Endometrial microvascular endothelial cells (primary cell): ENCODE measurements around the gene SPAG9. TPM values are rescaled to one million over a fixed set of nuclear protein-coding genes. Genes with fewer than 3 reads are reported as not detected.

Source experiments
- in situ Hi-C: cut with HindIII; loops from 2 replicates; pipeline ENCODE4 v1.10.0; 2017; ENCODE audit warnings: low sequenced_read_pairs, low pct_unique_long_range_greater_than_20kb; ENCODE audit errors: inconsistent ontology term
- total RNA-seq: library from RNA; depleted of rRNA; stranded (reverse); fragments of >200 nt; gene quantifications from one replicate; pipeline ENCODE4 v1.2.3, GENCODE V29; 2015; ENCODE audit errors: inconsistent ontology term

SPAG9 gene
- total RNA-seq, 1 donor from 2014 or later: 41.1 TPM

DNA sequence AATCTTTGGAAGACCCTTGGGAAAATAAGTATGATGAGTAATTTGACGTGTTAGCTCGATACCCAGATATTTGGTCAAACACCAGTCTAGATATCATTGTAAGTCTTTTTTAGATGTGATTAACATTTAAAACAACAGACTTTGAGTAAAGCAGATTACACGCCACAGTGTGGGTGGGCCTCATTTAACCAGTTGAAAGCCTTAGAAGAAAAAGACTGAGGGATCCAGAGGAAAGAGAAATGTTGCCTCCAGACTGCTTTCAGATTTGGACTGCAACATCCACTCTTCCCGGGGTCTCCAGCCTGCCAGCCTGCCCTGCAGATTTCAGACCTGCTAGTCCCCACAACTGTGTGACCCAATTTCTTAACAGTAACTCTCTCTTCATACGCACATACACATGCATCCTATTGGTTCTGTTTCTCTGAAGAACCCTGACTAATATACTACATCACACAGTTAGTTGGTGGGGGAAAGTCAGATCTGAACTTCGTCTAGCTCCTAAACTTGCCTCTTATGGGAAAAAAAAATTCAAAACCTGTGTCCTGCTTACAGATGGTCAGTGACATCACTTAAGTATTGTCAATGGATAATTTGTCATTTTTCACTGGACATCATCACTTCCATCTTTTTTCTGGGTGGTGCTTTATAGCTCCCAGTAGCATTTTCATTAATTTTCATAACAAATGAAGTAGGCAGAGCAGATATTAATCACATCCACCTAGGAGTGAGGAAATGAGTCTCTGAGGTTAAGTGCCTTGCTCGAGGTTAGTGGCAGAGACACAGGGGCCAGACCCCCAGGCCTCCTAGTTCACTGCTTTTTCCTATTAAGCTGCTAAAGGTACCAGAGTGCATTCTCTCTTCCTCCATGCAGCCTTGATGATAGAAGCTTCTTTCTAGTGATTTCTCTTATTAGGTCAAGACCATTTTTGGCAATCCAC is 146.8 kb downstream of the SPAG9 start:
- in situ Hi-C loops: no loop called here

DNA sequence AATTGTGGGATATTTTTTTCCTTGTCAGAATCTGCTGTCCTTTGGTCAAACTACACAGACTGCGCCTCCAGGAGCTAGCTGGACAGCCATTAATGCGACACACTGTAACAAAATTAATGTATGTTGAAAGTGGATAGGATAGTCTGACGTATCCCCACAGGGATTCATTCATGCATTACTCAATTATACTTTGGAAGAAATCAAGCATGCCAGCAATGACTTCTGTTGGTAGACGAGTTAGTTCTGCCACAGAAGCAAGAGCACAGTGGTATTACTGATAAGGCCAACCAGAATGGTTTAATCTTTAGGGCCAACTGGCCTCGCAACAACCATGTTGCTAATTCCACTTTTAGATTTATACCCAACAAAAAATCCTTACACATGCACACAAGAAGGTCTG is 148.1 kb downstream of the SPAG9 start:
- in situ Hi-C loops: no loop called here

DNA sequence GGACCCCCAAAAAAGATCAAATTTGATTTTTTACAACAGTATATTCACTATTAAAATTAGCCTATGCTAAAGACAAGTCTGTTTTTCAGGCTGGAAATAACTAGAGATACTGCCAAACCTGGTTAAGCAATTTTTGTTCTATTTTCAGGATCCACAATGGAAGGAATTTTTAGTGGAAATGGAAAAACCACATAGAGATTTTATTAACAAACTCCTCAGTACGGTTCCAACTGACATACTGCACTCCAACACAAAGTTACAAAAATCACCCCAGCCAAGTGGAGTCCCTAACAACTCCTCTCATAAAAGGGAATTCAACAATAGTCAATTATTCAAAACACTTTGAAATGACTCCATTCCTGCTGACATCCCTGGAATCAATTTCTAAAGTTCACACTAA is 152.9 kb downstream of the SPAG9 start:
- in situ Hi-C loops: no loop called here

DNA sequence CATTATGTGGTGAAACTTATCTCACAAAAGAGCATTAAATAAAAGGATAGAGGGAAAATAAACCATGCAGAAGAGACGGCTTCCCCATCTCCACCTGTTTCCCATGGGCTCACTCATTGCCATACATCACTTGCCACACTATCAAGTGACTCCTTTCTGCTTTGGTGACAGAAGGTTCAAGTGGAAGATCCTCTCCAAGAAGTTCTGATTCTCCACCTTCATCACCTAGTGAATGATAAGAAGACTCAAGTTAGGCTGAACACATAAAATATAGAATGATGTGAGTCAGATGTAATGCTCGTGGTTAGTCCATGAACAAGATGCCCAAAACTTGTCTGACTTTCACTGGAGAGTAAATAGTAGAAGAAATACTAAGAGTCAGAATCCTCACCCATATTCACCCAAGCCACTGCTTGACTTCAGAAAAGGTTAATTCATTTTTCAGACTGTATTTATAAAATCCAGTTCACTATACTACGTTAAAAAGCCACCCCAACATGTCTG is 154.5 kb downstream of the SPAG9 start:
- in situ Hi-C loops: no loop called here

DNA sequence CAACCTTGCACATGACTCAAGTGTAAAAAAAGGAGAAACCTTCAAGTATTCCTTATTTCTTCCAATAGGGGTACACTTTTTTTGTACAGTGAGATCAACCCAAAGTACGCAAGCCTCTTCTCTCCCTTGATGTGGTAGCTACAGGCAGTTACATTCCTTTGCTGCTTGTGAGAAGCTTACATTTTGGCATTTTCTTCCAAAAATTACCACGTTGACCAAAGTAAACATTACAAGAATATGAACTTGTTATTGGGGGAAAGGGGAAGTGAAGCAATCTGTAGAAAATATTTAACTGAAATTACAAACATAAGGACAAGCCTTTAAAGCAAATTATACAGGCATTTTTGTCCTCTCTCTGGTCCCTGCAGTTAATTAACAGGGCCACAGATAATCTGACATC is 157.5 kb downstream of the SPAG9 start:
- in situ Hi-C loops: no loop called here

DNA sequence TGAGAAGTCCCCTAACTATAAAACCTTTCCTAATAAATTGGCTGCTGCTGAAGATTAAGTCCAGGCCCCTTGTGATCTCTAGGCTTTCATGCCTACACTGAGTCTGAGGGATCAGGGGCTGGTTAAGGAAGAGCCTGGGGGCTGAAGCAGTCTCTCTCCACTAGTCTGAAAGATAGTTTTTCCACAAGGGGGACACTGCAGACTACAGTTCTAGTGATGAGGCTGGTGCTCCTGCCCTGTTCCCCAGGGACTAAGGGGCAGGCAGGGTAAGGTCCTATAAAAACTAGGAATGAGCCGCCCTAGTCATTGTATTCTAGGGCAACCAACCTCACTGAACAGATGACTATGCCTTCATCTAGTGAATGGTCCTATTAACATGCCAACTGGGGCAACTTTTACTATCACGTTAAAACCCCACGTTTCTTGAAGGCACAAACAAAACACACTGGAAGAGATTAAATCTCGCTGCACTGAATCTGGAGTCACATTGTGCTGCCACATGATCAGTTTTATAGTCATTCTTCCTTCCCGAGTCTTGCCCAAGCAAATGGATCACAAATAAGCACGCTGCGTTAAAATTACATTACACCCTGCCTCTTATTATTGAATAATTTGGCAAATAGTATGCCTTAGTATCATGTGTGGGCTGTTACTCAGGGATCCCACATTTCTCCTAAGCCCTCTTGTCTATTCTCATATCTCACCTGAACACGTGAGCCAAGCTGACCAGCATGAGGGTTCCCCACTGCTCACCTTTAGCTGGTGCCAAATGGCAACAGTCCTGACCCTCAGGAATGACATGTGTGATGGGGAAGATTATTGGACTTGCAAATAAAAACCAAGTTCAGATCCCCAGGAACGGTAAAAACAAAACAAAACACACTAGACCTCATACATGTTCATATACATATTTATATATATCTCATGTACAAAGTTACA is 159.1 kb downstream of the SPAG9 start:
- in situ Hi-C loops: no loop called here

DNA sequence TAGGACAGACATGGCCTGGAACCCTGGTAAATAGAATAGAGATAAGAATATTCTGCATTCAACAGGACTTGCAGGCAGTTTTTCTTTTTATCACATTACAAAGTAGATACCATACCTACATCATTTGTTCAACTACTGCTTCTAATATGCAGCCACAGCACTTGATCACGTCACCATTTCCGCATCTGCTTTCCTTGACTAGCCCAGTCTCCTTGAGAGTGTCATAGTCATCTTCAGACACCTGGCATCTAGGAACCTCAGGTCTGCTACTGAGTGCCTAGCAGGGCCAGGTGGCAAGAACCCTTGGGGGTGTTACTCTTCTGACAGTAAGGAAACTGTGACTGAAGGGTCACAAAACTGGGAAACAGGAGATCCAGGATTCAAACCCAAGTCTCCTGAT is 161.3 kb downstream of the SPAG9 start:
- in situ Hi-C loops: no loop called here

DNA sequence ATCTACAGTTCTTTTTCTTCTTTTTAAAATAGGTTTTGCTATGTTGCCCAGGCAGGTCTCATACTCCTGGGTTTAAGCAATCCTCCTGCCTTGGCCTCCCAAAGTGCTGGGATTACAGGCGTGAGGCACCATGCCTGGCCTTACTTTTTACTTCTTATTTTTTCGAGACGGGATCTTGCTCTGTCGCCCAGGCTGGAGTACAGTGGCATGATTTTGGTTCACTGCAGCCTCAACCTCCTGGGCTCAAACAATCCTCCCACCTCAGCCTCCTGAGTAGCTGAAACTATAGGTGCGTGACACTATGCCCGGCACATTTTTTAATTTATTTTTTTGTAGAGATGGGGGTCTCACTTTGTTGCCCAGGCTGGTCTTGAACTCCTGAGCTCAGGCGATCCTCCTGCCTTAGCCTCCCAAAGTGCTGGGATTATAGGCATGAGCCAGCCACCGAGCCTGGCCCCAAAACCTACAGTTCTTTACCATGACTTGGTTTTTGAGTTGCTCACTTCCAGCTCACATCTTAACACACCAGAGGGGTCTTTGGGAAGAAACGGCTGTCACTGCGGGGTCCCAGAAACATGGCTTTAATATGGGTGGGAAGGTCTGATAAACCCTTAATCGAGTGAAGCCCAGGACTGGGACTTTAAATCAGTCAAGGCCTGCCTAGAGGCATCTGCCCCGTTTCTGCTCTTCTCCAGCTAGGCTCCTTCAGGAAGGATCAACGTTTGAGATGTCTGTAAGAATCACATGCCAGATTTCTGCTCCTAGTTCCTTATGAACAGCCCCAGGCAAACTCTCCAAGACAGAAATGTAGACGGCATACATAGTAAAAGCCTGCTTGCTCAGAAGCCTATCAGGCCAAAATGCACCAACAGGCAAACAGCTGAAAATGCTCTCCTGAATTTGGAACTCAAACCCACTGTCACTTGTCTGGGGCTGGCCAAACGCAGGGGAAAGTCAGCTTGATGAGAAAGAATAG is 162.8 kb downstream of the SPAG9 start:
- in situ Hi-C loops: no loop called here

DNA sequence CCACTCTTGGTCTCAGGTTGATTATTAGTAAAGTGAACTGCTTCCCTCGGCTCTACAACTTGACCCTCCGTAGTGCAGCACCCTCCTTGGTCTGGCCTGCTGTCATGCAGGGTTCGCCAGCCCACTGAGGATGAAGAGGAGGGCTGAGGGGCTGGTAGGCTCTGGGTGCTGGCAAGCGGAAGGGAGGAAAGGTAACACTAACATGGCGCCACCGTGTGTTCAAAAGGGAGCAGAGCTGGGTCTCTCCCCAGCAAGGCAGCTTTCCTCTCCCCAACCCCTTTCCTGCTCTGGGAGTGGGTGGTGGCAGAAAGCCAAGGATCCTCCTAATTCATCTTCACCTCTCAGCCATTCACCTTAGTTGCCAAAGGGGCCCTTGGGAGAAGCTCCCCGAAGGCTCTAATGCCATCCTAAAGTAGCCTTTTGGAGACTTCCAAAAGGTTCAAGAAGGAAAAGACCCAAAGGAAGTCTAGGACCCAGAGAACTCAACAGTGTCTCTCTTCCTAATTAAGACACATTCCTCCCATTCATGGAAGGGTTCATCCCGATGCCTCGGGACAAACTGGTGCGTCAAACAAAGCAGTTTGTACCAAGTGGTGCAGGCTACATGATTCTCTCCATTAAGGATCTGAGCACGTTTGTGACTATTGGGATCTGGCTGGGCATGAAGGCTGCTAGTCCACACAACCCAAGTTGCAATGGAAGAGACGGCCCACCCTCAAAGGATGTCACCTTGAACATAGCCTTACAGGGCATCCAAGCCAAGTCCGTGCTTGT is 163.7 kb downstream of the SPAG9 start:
- in situ Hi-C loops: no loop called here

DNA sequence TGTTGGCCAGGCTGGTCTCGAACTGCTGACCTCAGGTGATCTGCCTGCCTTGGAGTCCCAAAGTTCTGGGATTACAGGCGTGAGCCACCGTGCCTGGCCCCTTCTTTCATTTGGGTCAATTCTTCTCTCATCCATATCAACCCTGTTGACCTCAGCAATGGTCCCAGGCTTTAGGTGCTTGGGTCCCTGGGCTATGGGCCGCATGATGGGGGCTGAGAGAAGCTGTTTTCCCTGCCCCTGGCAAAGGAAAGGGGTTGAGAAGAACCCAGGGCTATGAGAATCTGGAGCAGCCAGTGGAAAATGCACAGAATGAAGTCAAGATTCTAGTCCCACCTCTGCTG is 164.3 kb downstream of the SPAG9 start:
- in situ Hi-C loops: no loop called here

DNA sequence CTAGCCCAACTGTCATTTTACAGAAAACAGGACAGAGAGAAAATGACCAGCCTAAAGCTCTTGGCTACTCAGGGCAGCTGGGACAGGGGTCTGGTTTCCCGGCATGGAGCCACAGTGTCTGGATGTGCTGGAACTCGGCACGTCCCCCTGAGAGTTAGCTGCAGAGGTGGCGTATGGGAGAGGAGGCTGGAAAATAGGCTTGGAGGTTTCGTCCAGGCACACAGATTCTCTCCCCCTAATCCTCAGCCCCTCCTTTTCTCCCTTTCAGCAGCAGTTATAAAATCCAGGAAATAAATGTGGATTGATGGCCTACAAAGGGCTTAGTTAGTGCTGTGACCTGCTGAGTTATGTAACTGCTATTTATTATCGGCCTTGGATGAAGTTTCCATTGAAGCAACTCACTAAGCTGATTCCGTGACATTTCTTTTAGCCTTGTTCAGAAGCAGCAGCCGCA is 165.0 kb downstream of the SPAG9 start:
- in situ Hi-C loops: no loop called here

DNA sequence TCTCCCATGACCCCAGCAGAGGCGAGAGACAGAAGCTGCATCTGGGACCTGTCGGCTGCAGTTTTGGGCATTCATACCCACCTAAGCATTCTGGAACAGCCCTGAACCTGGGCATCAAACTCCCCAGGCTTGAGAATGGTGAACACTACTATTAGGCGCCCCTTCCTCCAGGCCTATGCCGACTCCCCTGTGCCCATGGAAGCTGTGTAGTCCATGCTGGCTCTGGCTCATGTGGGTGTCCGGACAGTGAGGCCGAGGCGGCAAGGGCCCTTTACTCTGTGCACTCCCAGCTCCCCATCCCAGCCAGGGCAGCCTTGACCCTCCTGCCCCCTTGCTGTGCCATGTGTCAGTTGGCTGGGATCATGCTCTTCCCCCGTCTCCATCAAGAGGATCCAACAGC is 165.5 kb downstream of the SPAG9 start:
- in situ Hi-C loops: no loop called here

DNA sequence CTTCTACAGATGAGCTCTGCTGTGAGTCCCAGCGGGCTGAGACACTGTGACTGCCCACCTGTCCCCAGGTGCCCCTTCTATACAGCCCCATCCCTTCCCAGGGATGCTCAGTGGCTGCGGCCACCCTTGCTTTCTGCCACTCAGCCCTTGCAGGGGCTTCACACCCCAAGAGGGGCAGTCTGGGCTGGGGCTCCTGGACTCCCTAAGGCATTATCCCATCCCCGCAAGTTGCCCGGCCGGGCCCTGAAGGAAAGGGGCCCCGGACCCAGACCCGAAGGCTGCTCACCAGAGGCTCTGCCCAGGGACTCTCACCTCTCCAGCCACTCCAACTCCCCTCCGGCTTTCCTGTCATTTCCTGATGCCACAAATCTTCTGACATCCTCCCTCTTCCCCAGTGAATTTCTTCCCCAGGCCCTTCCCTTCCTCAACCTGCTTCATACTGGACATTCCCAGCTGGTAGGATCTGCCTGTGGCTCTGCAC is 166.0 kb downstream of the SPAG9 start:
- in situ Hi-C loops: no loop called here

DNA sequence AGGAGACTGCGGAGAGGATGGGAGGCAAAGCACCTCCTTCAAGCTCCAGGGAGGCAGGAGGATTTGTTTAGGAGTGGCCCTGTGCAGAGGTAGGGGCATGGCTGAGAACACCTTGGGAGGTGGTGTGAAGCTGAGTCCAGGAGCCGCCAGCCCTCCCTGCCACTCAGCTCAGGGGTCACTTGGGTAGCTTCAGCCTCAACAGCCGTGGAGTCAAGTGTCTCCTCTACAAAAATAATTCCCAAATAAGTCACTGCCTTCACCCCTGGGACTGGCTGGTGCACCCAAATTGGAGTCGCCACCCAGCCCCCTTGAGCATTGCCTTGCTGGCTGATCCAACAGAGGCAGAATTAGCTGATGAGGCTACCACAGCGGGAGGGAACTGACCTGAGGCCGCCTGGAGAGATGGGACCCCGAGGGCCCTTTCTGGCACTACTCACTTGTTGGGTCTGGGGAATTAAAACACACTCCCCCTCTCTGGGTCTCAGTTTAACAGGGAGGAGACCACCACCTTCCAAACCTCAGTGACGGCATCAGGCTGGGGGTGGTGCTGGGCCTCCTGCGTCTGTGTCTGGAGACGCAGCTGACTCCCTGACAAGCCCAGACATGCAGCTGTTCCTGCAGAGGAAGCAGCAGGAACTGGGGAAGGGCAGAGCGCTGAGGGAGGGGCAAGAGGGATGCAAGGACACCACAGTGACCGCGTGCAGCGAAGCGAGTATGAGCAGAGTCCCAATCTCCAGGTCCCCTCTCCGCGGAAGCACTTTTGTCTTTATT is 166.7 kb downstream of the SPAG9 start:
- in situ Hi-C loops: no loop called here

DNA sequence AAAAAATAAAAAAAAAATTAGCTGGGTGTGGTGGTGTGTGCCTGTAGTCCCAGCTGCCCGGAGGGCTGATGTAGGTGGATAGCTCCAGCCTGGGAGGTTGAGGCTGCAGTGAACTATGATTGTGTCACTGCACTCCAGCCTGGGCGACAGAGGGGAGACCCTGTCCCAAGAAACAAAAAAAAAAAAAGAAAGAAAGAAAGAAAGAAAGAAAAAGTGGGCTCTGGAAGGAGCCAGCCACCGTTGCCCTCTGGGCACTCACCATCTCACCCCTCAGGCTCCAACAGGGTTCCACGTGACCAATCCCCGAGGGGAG is 167.2 kb downstream of the SPAG9 start:
- in situ Hi-C loops: no loop called here

DNA sequence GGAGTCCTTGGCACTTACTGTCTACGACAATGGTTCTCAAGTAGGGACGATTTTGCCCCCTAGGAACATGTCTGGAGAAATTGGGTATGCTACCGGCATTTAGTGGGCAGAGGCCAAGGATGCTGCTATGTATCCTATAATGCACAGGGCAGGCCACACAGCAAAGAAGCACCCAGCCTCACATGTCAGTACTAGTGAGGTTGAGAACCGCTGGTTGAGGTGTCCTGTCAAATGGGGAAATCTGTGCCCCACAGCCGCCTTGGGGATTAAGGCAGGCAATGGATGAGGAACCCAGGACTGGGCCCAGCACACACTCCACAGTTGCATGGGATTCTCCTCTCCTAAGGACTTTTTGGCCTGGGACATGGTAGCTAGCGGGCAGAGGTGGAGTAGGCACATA is 167.8 kb downstream of the SPAG9 start:
- in situ Hi-C loops: no loop called here

DNA sequence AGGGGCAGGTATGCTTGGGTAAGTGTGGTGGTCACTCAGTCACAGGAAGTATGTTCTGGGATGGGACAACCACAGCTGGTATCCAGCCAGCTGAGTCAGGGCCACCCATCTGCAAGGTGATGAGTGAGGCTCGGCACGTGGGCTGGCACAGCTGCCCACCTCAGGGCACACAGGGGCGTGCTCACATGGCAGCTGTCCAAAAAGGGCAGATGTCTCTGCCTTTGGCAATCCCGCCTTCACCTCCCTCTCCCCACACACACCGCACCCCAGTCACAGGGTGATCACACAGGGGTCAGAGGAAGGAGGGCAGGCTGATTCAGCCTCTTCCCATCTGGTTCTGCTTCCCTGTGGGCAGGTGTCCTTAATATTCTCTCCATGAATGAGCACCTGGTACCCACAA is 168.7 kb downstream of the SPAG9 start:
- in situ Hi-C loops: no loop called here
